Measurements from ENCODE around the gene TMPRSS3. TPM values are rescaled to one million over a fixed set of nuclear protein-coding genes. Genes with fewer than 3 reads are reported as not detected.

Gene TMPRSS3
- total and polyA plus RNA-seq, 2 of the 13 experiments (the other 11 are each of a cell fraction or from before 2014, with no cell fraction given) = 2.8 to 16.9 TPM

GRCh38 chr21:42406866-42407265, 11.0 kb upstream of the TMPRSS3 start:
- POLR2A ChIA-PET = no interaction called here
- ATAC-seq (no peak), FAIRE-seq (no peak), DNase-seq (ENCODE audit: low spot score) (no peak)
- no peaks in the 10 kb centered on the region for H4K20me1 ChIP-seq (ENCODE audit: insufficient read depth, low read length)
- no TSS peak for BruUV-seq (replicated peaks)
- peaks cover 30% of the 10 kb centered on the region for H3K4me1 ChIP-seq (ENCODE audit: insufficient read depth, low read length)
- H3K36me3 ChIP-seq (replicated peaks in 1 of 2; ENCODE audit: control insufficient read depth in 1 of 2, insufficient read depth in 2 of 2, low read length in 2 of 2) = no peaks in the 10 kb centered on the region
- H3K79me2 ChIP-seq (ENCODE audit: insufficient read depth, low read length) = no peaks in the 10 kb centered on the region
- WGBS (ENCODE audit: low lambda C conversion rate) = 49% methylated on average over 6 of the region's 7 CpGs
- intact Hi-C loops (cut with micrococcal nuclease; ENCODE audit: unreplicated experiment) (no loop called here), in situ Hi-C loops (cut with HindIII; ENCODE audit: extremely low pct_ligation_motif_present, low pct_unique_long_range_greater_than_20kb) (no loop called here)
- no peak overlapping the region for H3K27ac ChIP-seq (ENCODE audit: extremely low read length, insufficient read depth, low read length)
- TF ChIP-seq ZNF597 (CRISPR knock-in tag; IDR thresholded peaks at IDR 0.05) (no peak), RAD51 (IDR thresholded peaks at IDR 0.05; ENCODE audit: borderline replicate concordance) (no peak), SKIL (CRISPR knock-in tag; IDR thresholded peaks at IDR 0.05; ENCODE audit: borderline replicate concordance) (no peak), ZFP82 (CRISPR knock-in tag; IDR thresholded peaks at IDR 0.05; ENCODE audit: borderline replicate concordance) (no peak), ZNF841 (CRISPR knock-in tag; IDR thresholded peaks at IDR 0.05; ENCODE audit: borderline replicate concordance) (no peak)
- H3K9ac ChIP-seq (ENCODE audit: insufficient read depth, low read depth, low read length) = no peak overlapping the region
- peaks cover 3% of the 10 kb centered on the region for H3K9me3 ChIP-seq (ENCODE audit: low read length)
- no peak overlapping the region for H3K4me3 ChIP-seq (replicated peaks in 1 of 3; ENCODE audit: insufficient read depth in 1 of 3, low read depth in 2 of 3, low read length in 3 of 3)
- no peak overlapping the region for H3K4me2 ChIP-seq (ENCODE audit: low read depth, low read length)
- H2AFZ ChIP-seq (ENCODE audit: low read length) = no peak overlapping the region
- peaks cover 1 to 2% of the 10 kb centered on the region in 2 experiments; a peak in 3 of 5 replicates for H3K27me3 ChIP-seq (ENCODE audit: control insufficient read depth in 1 of 2, insufficient read depth in 2 of 2, low read length in 2 of 2)
- CTCF ChIA-PET (ENCODE audit: low intra/inter-chr PET ratio, low total read pairs) = no interaction called here

- peaks cover 0 to 2% of the 10 kb centered on the region in 2 experiments; a peak in 2 of 5 replicates for H3K27me3 ChIP-seq (ENCODE audit: control insufficient read depth in 1 of 2, insufficient read depth in 2 of 2, low read length in 2 of 2)
- no peak overlapping the region for H3K9ac ChIP-seq (ENCODE audit: insufficient read depth, low read depth, low read length)
- no peak for TF ChIP-seq CBX5 (CRISPR knock-in tag; IDR thresholded peaks at IDR 0.05; ENCODE audit: borderline replicate concordance)
- no peak for TF ChIP-seq POLR2AphosphoS2 (IDR thresholded peaks at IDR 0.05; ENCODE audit: low read depth, low read length)
- no peak for TF ChIP-seq IKZF1 (IDR thresholded peaks at IDR 0.05)
- no peak for TF ChIP-seq KDM6A (CRISPR knock-in tag; IDR thresholded peaks at IDR 0.05; ENCODE audit: low read depth)
- TF ChIP-seq POLR2A (IDR thresholded peaks at IDR 0.05; ENCODE audit: insufficient read depth in 1 of 2, low read depth in 2 of 2, low read length in 2 of 2) = no peak
- no peak for TF ChIP-seq ZNF383 (CRISPR knock-in tag; IDR thresholded peaks at IDR 0.05; ENCODE audit: borderline replicate concordance)
- no peak for TF ChIP-seq RXRB (CRISPR knock-in tag; IDR thresholded peaks at IDR 0.05; ENCODE audit: borderline replicate concordance)
- TF ChIP-seq ZFP36L2 (CRISPR knock-in tag; IDR thresholded peaks at IDR 0.05) = no peak
- TF ChIP-seq MYPOP (CRISPR knock-in tag; IDR thresholded peaks at IDR 0.05) = no peak
- TF ChIP-seq NR2F2 (IDR thresholded peaks at IDR 0.05; ENCODE audit: borderline replicate concordance, low read depth) = no peak
- no peak for TF ChIP-seq DNMT1 (CRISPR knock-in tag; IDR thresholded peaks at IDR 0.05)
- no peak for FAIRE-seq
- no peaks in the 10 kb centered on the region for H3K79me2 ChIP-seq (ENCODE audit: insufficient read depth, low read length)
- POLR2A ChIA-PET = no interaction called here
- no peak overlapping the region for H3K4me2 ChIP-seq (ENCODE audit: low read depth, low read length)
- H2AFZ ChIP-seq (ENCODE audit: low read length) = no peak overlapping the region
- in situ Hi-C loops (cut with HindIII; ENCODE audit: extremely low pct_ligation_motif_present, low pct_unique_long_range_greater_than_20kb) = no loop called here
- no peak overlapping the region for H3K27ac ChIP-seq (ENCODE audit: extremely low read length, insufficient read depth, low read length)
- H3K9me3 ChIP-seq (ENCODE audit: low read length) = peaks cover 9% of the 10 kb centered on the region
- no peak for DNase-seq (ENCODE audit: low spot score)
- no peaks in the 10 kb centered on the region for H3K36me3 ChIP-seq (replicated peaks in 1 of 2; ENCODE audit: control insufficient read depth in 1 of 2, insufficient read depth in 2 of 2, low read length in 2 of 2)
- intact Hi-C loops (cut with micrococcal nuclease; ENCODE audit: unreplicated experiment) = no loop called here
- no TSS peak for BruUV-seq (replicated peaks)
- H3K4me1 ChIP-seq (ENCODE audit: insufficient read depth, low read length) = peaks cover 30% of the 10 kb centered on the region
- no peak for ATAC-seq
- H4K20me1 ChIP-seq (ENCODE audit: insufficient read depth, low read length) = no peaks in the 10 kb centered on the region
- 70% methylated on average over 10 of the region's 10 CpGs for WGBS (ENCODE audit: low lambda C conversion rate)
- H3K4me3 ChIP-seq (replicated peaks in 1 of 3; ENCODE audit: insufficient read depth in 1 of 3, low read depth in 2 of 3, low read length in 3 of 3) = no peak overlapping the region
- CTCF ChIA-PET (ENCODE audit: low intra/inter-chr PET ratio, low total read pairs) = no interaction called here
These were observed 10.4 kb upstream of the TMPRSS3 start for GRCh38 chr21:42406201-42406621.

Measured in HepG2 (cell line).